Heart left ventricle (tissue), 16 donors: ENCODE results near the gene TMC2. TPM values are rescaled to one million over a fixed set of nuclear protein-coding genes. Genes with fewer than 3 reads are reported as not detected.
"Not testable (repeated sequence)": the region's sequence is repeated elsewhere in the genome, so short reads cannot be mapped to it uniquely, and the experiment has no call there.

Source experiments
- ATAC-seq, 4 donors: fragments of 200-7000 bp; cut with Tn5 transposase; one replicate each; pipeline ENCODE4 v1.9.1; 2020 to 2022; ENCODE audit warnings: moderate library complexity in 4 of 4, mild to moderate bottlenecking in 3 of 4, moderate number of reproducible peaks in 1 of 4
- DNase-seq, 5 donors: peaks; one replicate each; pipeline ENCODE4 v3.0.0-alpha.2; 2020
- H3K27ac ChIP-seq, 12 donors: fragments of 200-600 bp; sonication (generic) in 4 of 12; one replicate each; pipeline versions ENCODE4 v1.5.0 to v1.8.0; 2016 to 2022; ENCODE audit warnings: mild to moderate bottlenecking in 2 of 12
- H3K27me3 ChIP-seq, 9 donors: fragments of 200-600 bp; sonication (generic) in 2 of 9; one replicate each; pipeline versions ENCODE4 v1.5.1 to v1.8.0; 2016 to 2022; ENCODE audit warnings: mild to moderate bottlenecking in 3 of 9
- H3K36me3 ChIP-seq, 9 donors: fragments of 200-600 bp; sonication (generic) in 2 of 9; one replicate each; pipeline versions ENCODE4 v1.5.0 to v1.8.0; 2018 to 2022; ENCODE audit warnings: mild to moderate bottlenecking in 2 of 9
- H3K4me1 ChIP-seq, 12 donors: fragments of 200-600 bp; sonication (generic) in 4 of 12; one replicate each; pipeline versions ENCODE4 v1.5.0 to v1.8.0; 2016 to 2022; ENCODE audit warnings: mild to moderate bottlenecking in 3 of 12
- H3K4me3 ChIP-seq, 12 donors: fragments of 200-600 bp; sonication (generic) in 4 of 12; one replicate each; pipeline versions ENCODE4 v1.5.0 to v1.8.0; 2017 to 2022; ENCODE audit warnings: mild to moderate bottlenecking in 9 of 12, moderate library complexity in 4 of 12
- H3K9me3 ChIP-seq, 12 donors: fragments of 200-600 bp; sonication (generic) in 4 of 12; one replicate each; pipeline versions ENCODE4 v1.5.0 to v1.8.0; 2016 to 2022; ENCODE audit warnings: mild to moderate bottlenecking in 1 of 12
- CTCF ChIP-seq, 12 donors: fragments of 200-600 bp; sonication (generic) in 4 of 12; IDR thresholded peaks; one replicate each; pipeline versions ENCODE4 v1.5.0 to v1.8.0; 2018 to 2022; ENCODE audit warnings: antibody characterized with exemption in 12 of 12, mild to moderate bottlenecking in 5 of 12
- POLR2A ChIP-seq, 2 donors: fragments of 450-650 bp; IDR thresholded peaks; one replicate each; pipeline ENCODE4 v1.6.1; 2017; ENCODE audit warnings: antibody characterized with exemption in 2 of 2, mild to moderate bottlenecking in 2 of 2, moderate library complexity in 2 of 2
- WGBS, 4 donors: extraction: QIAGEN DNeasy Blood & Tissue Kit in 2 of 4; methylation state at CpG; one replicate each; pipeline versions ENCODE4 v1.1.5 to v1.1.7; 2013 to 2018; 5-methylcytosine and 5-hydroxymethylcytosine counted together
- intact Hi-C, 10 donors: fragments of 100-400 bp; cut with DNase I; formaldehyde crosslinking; loops; one replicate each; pipeline versions ENCODE4 v1.11.1 to v1.14.2; 2022
- polyA plus RNA-seq, 2 donors: library from polyadenylated mRNA; stranded (reverse); fragments of 200-250 nt; gene quantifications; one replicate each; pipeline ENCODE4 v1.2.3, GENCODE V29; 2013
- total RNA-seq, 9 donors: library from RNA; depleted of rRNA in 2 of 9; stranded (reverse); fragments of >200 nt in 2 of 9; fragmentation: NEBNext Ultra II Directional in 3 of 9; extraction: Animal tissue kit (Norgen Biotek cat#: 25700) in 3 of 9; gene quantifications; one replicate each; pipeline versions ENCODE4 v1.1.0 to v1.2.4, GENCODE V29; 2016 to 2023
- donor health status: ischemic (EF 13 %, LVEDD 7.1; RV severe dilation, severe dysfunction).
- donor health status: healthy with polysubstance abuse.
- donor health status: DM: no; HTN: yes; CAD: no.
- donor health status: DM: no; HTN: no; CAD: no.
- donor health status: ischemic (EF 25% LVEDD 6.9; RV normal size, moderate dysfunction).
- donor health status: ischemic (EF 25% LVEDD 5.7; RV mildly dilated, moderate dysfunction).
- donor health status: healthy.
- donor health status: DM: yes; HTN: yes; CAD: no.
- donor health status: ischemic (EF 35%, LVEDD 5.7; RV mildly dilated, moderate dysfunction).
- donor health status: nonischemic (EF 11% LVEDD 7.7; RV severe dilation, severe dysfunction).
- donor health status: DM: yes; HTN: yes; CAD: no.
- donor health status: PGD.
- donor health status: ischemic (EF 29% LVEDD 5.4; RV normal size, mild dysfunction).
- donor health status: nonischemic (EF 23%, LVEDD 6.1; RV moderate dilation, normal function).

TMC2 gene
- total and polyA plus RNA-seq, 11 donors, result not detected

- H3K9me3 ChIP-seq, result no peaks in the 10 kb centered on the region
- TF ChIP-seq POLR2A (IDR thresholded peaks at IDR 0.05), result no peak
- TF ChIP-seq CTCF (IDR thresholded peaks at IDR 0.05), result peak in 3 of 12 donors; percentile 28 to 39 (median 34)
- DNase-seq, result peak; percentile 40 to 71 (median 49)
- no peaks in the 10 kb centered on the region for H3K27me3 ChIP-seq
- peak overlapping the region; percentile 58 to 97 (median 89) for H3K27ac ChIP-seq
- ATAC-seq, result peak; percentile 14 to 75 (median 62)
- WGBS, 4 donors, result 1 to 2% (median 1%) methylated on average over 42 to 64 of the region's 64 CpGs
- intact Hi-C loops, result loop anchor here in 9 of 10 donors (1.0 to 10.0 kb wide), 12 partner anchors 16 to 480 kb away; partner anchors contain the start of genes SNRPB (in 3 of the 9), NOP56 (in 1 of the 9), PCED1A (in 1 of the 9) and VPS16 (in 1 of the 9)
- peak overlapping the region; percentile 62 to 96 (median 80) for H3K4me3 ChIP-seq
- peaks cover 0 to 40% (median 4%) of the 10 kb centered on the region in 12 donors for H3K4me1 ChIP-seq
- no peaks in the 10 kb centered on the region for H3K36me3 ChIP-seq
Observed at GRCh38 chr20:2524709-2525506, 11.5 kb upstream of the TMC2 start.

- Histone ChIP-seq H3K4me1 (peaks cover 0 to 36% (median 4%) of the 10 kb centered on the region in 12 donors), H3K27ac (peak overlapping the region in 3 of 12 donors; percentile 88 to 96 (median 91))
- H3K36me3 ChIP-seq, H3K27me3 ChIP-seq, H3K9me3 ChIP-seq, DNase-seq, H3K4me3 ChIP-seq, ATAC-seq: not testable (repeated sequence)
- 97 to 98% (median 97%) methylated on average over 5 of the region's 5 CpGs for WGBS, 4 donors
- intact Hi-C loops, result loop anchor here in 6 of 10 donors (5.0 to 10.0 kb wide), 6 partner anchors 54 to 479 kb away; partner anchors contain the start of genes PCED1A (in 1 of the 6), SNRPB (in 1 of the 6) and VPS16 (in 1 of the 6)
Observed at GRCh38 chr20:2526218-2526583, 10.2 kb upstream of the TMC2 start.

- Histone ChIP-seq H3K36me3 (no peaks in the 10 kb centered on the region), H3K27ac (no peak overlapping the region), H3K4me3 (no peak overlapping the region), H3K9me3 (no peaks in the 10 kb centered on the region), H3K4me1 (peaks cover 0 to 23% (median 4%) of the 10 kb centered on the region in 12 donors), H3K27me3 (no peaks in the 10 kb centered on the region)
- intact Hi-C loops, result loop anchor here in 6 of 10 donors (5.0 to 10.0 kb wide), 6 partner anchors 55 to 477 kb away; partner anchors contain the start of genes PCED1A (in 1 of the 6), SNRPB (in 1 of the 6) and VPS16 (in 1 of the 6)
- DNase-seq (no peak), ATAC-seq (no peak)
- WGBS, 4 donors, result 78 to 85% (median 81%) methylated on average over 6 of the region's 6 CpGs
- no peak for TF ChIP-seq CTCF (IDR thresholded peaks at IDR 0.05)
- TF ChIP-seq POLR2A (IDR thresholded peaks at IDR 0.05), result no peak
Observed at GRCh38 chr20:2527762-2528161, 8.6 kb upstream of the TMC2 start.

- Histone ChIP-seq H3K9me3 (no peaks in the 10 kb centered on the region), H3K36me3 (no peaks in the 10 kb centered on the region), H3K27ac (no peak overlapping the region), H3K27me3 (peaks cover 0 to 6% (median 0%) of the 10 kb centered on the region in 9 donors), H3K4me3 (no peak overlapping the region), H3K4me1 (peaks cover 0 to 16% (median 4%) of the 10 kb centered on the region in 12 donors)
- 60 to 65% (median 63%) methylated on average over 10 of the region's 10 CpGs for WGBS, 4 donors
- DNase-seq, result no peak
- intact Hi-C loops, result loop anchor here in 6 of 10 donors (5.0 to 10.0 kb wide), 6 partner anchors 56 to 476 kb away; partner anchors contain the start of genes PCED1A (in 1 of the 6), SNRPB (in 1 of the 6) and VPS16 (in 1 of the 6)
- ATAC-seq, result no peak
- no peak for TF ChIP-seq POLR2A (IDR thresholded peaks at IDR 0.05)
- TF ChIP-seq CTCF (IDR thresholded peaks at IDR 0.05), result no peak
Observed at GRCh38 chr20:2528671-2529271, 7.6 kb upstream of the TMC2 start.
